GM13977 (cell line): ENCODE results near the gene ACTRT2.

Source experiments
- DNase-seq: peaks from one replicate; pipeline ENCODE4 v3.0.0; 2012; ENCODE audit warnings: low spot score
- CTCF ChIP-seq: IDR thresholded peaks from 2 replicates; pipeline ENCODE4 v1.5.1; 2012; ENCODE audit warnings: mild to moderate bottlenecking, control low read depth; ENCODE audit not compliant: insufficient read depth; ENCODE audit errors: extremely low read depth, missing control alignments
- in situ Hi-C: fragments of 300-500 bp; cut with MboI; formaldehyde crosslinking; loops from one replicate; pipeline ENCODE4 v1.12.0; 2022; ENCODE audit warnings: low sequenced_read_pairs, low pct_unique_long_range_greater_than_20kb, mixed read lengths, inconsistent platforms; ENCODE audit not compliant: unreplicated experiment

The ACTRT2 gene

GRCh38 chr1:2980073-2980791 is 41.0 kb upstream of the ACTRT2 start:
- TF ChIP-seq CTCF: no peak
- DNase-seq: no peak
- in situ Hi-C loops: no loop called here

GRCh38 chr1:2980849-2981248 is 40.4 kb upstream of the ACTRT2 start:
- in situ Hi-C loops: no loop called here
- no peak for TF ChIP-seq CTCF
- no peak for DNase-seq

- DNase-seq: no peak
- TF ChIP-seq CTCF: no peak
- in situ Hi-C loops: no loop called here
Measured at GRCh38 chr1:2981388-2981787, 39.9 kb upstream of the ACTRT2 start.

- DNase-seq: no peak
- TF ChIP-seq CTCF: no peak
- in situ Hi-C loops: no loop called here
Measured at GRCh38 chr1:2981981-2982614, 39.2 kb upstream of the ACTRT2 start.

- in situ Hi-C loops: no loop called here
- no peak for TF ChIP-seq CTCF
- no peak for DNase-seq
Measured at GRCh38 chr1:2982615-2983318, 38.5 kb upstream of the ACTRT2 start.

- in situ Hi-C loops: no loop called here
- no peak for TF ChIP-seq CTCF
- no peak for DNase-seq
Measured at GRCh38 chr1:2983319-2983705, 38.0 kb upstream of the ACTRT2 start.
